GM12878 (cell line): ENCODE measurements around the gene CLDN14. TPM values are rescaled to one million over a fixed set of nuclear protein-coding genes. Genes with fewer than 3 reads are reported as not detected.

Experiments
- ATAC-seq: fragments of 200-7000 bp; cut with Tn5 transposase; 3 replicates; pipeline ENCODE4 v1.9.1; 2020; ENCODE audit warnings: mild to moderate bottlenecking, moderate library complexity
- BruUV-seq: library from RNA; stranded (reverse); fragments of 400-500 nt; replicated peaks from 2 replicates; lab custom pipeline; 2021; lab: Mats Ljungman, UMichigan
- CTCF ChIA-PET: fragments of 300-600 bp; sonication (Branson Sonifier 250); formaldehyde crosslinking; extraction: SDS; loops from one replicate; lab custom pipeline; 2021; ENCODE audit warnings: inconsistent platforms; lab: Yijun Ruan, JAX
- POLR2A ChIA-PET: fragments of 350-600 bp; formaldehyde crosslinking; extraction: SDS; loops from one replicate; lab custom pipeline; 2021; ENCODE audit warnings: inconsistent platforms; lab: Charles Lee
- RAD21 ChIA-PET: fragments of 300-600 bp; sonication (Branson Sonifier 250); formaldehyde crosslinking; loops from one replicate; lab custom pipeline; 2023; ENCODE audit warnings: antibody characterized with exemption; ENCODE audit not compliant: unreplicated experiment; lab: Charles Lee
- SMC1A ChIA-PET: fragments of 300-600 bp; sonication (Branson Sonifier 250); formaldehyde crosslinking; loops from one replicate; lab custom pipeline; 2023; ENCODE audit not compliant: unreplicated experiment, uncharacterized antibody; lab: Charles Lee
- DNase-seq: peaks from one replicate; pipeline ENCODE4 v3.0.0-alpha.2; 2011; ENCODE audit warnings: low read depth, low spot score
- FAIRE-seq: peaks from 3 replicates; lab custom pipeline; 2011; peaks lifted over from hg19 to GRCh38; lab: Jason Lieb, UNC
- H2AFZ ChIP-seq: 2 replicates; pipeline ENCODE4 v1.6.0; 2011; ENCODE audit warnings: low read depth, low read length, control low read depth; ENCODE audit not compliant: control insufficient read depth
- H3K27ac ChIP-seq: 2 replicates; pipeline ENCODE4 v1.5.1; 2011; ENCODE audit warnings: control low read depth; ENCODE audit not compliant: control insufficient read depth, insufficient read depth
- H3K27me3 ChIP-seq, 2 experiments: replicated peaks in 1 of 2; 2 replicates each; pipeline versions ENCODE4 v1.6.0 to v1.6.1; 2011; ENCODE audit warnings: low read length in 1 of 2; ENCODE audit not compliant: control insufficient read depth in 2 of 2, insufficient read depth in 2 of 2
- H3K36me3 ChIP-seq, 2 experiments: 2 replicates each; pipeline ENCODE4 v1.5.1; 2011; ENCODE audit warnings: low read length in 1 of 2; ENCODE audit not compliant: control insufficient read depth in 2 of 2, insufficient read depth in 2 of 2
- H3K4me1 ChIP-seq: 2 replicates; pipeline ENCODE4 v1.6.1; 2011; ENCODE audit warnings: mild to moderate bottlenecking, low read length, moderate library complexity, mixed read lengths; ENCODE audit not compliant: control insufficient read depth, insufficient read depth
- H3K4me2 ChIP-seq: 2 replicates; pipeline ENCODE4 v1.6.0; 2011; ENCODE audit warnings: control low read depth; ENCODE audit not compliant: control insufficient read depth, insufficient read depth
- H3K4me3 ChIP-seq: fragments of 200-600 bp; sonication (generic); 2 replicates; pipeline ENCODE4 v1.5.1; 2016
- H3K79me2 ChIP-seq: 2 replicates; pipeline ENCODE4 v1.6.0; 2011; ENCODE audit warnings: low read length; ENCODE audit not compliant: control insufficient read depth, insufficient read depth
- H3K9ac ChIP-seq: 2 replicates; pipeline ENCODE4 v1.8.0; 2011; ENCODE audit warnings: low read length, control low read depth, mixed read lengths; ENCODE audit not compliant: control insufficient read depth, insufficient read depth
- H3K9me3 ChIP-seq: replicated peaks from 3 replicates; pipeline ENCODE4 v1.5.1; 2011; ENCODE audit warnings: mild to moderate bottlenecking, low read length; ENCODE audit not compliant: control insufficient read depth, insufficient read depth
- H4K20me1 ChIP-seq: 2 replicates; pipeline ENCODE4 v1.6.0; 2011; ENCODE audit not compliant: control insufficient read depth, insufficient read depth
- CHD2 ChIP-seq: IDR thresholded peaks from 2 replicates; pipeline ENCODE4 v1.6.1; 2011; ENCODE audit warnings: low read depth, low read length, improper control_type of control experiment, borderline replicate concordance
- CUX1 ChIP-seq: IDR thresholded peaks from 2 replicates; pipeline ENCODE4 v1.6.1; 2012; ENCODE audit warnings: improper control_type of control experiment, low read depth, low read length; ENCODE audit not compliant: insufficient replicate concordance
- FOS ChIP-seq: IDR thresholded peaks from 3 replicates; pipeline ENCODE4 v1.6.1; 2011; ENCODE audit warnings: borderline replicate concordance; ENCODE audit not compliant: insufficient read length; ENCODE audit errors: extremely low read depth
- HDAC2 ChIP-seq: fragments of 200-600 bp; sonication (generic); IDR thresholded peaks from 2 replicates; pipeline ENCODE4 v1.6.1; 2017
- HDAC6 ChIP-seq: fragments of 200-600 bp; sonication (generic); IDR thresholded peaks from one replicate; pipeline ENCODE4 v1.8.0; 2017; ENCODE audit warnings: antibody characterized with exemption; ENCODE audit not compliant: unreplicated experiment
- JUNB ChIP-seq: IDR thresholded peaks from 2 replicates; pipeline ENCODE4 v1.6.1; 2016; ENCODE audit warnings: antibody characterized with exemption, mild to moderate bottlenecking
- MAX ChIP-seq: IDR thresholded peaks from 2 replicates; pipeline ENCODE4 v1.6.1; 2012; ENCODE audit warnings: low read depth, low read length, improper control_type of control experiment
- PML ChIP-seq: IDR thresholded peaks from 2 replicates; pipeline ENCODE4 v1.6.1; 2012; ENCODE audit warnings: low read length, inconsistent platforms
- YBX1 ChIP-seq: fragments of 450-650 bp; IDR thresholded peaks from 2 replicates; pipeline ENCODE4 v1.6.1; 2016; ENCODE audit warnings: antibody characterized with exemption
- WGBS: methylation state at CpG from one replicate; pipeline ENCODE4 v1.1.6; 2016; ENCODE audit warnings: low lambda C conversion rate; ENCODE audit not compliant: insufficient replicate concordance, insufficient coverage; ENCODE audit errors: missing lambda C conversion rate; 5-methylcytosine and 5-hydroxymethylcytosine counted together
- in situ Hi-C: fragments of 300-500 bp; cut with MboI; formaldehyde crosslinking; loops from 9 replicates; pipeline ENCODE4 v1.14.3; 2018; ENCODE audit warnings: mixed read lengths
- intact Hi-C: fragments of 100-400 bp; cut with micrococcal nuclease; formaldehyde crosslinking; loops from one replicate; pipeline ENCODE4 v1.14.2; 2022; ENCODE audit not compliant: unreplicated experiment
- polyA plus RNA-seq, 11 experiments: library from polyadenylated mRNA; depleted of rRNA in 4 of 11; unstranded in 6 of 11; stranded (reverse) in 5 of 11; fragments of >200 nt; fragmentation: Nextera tagmentation in 4 of 11; fragmentation: Illumina TruSeq in 1 of 11; extraction: Ambion mirVana in 4 of 11; extraction: Trizol in 1 of 11; gene quantifications; 1 replicate in 1 of 11; 2 replicates in 10 of 11; pipeline versions ENCODE4 v1.2.1 to v1.2.3, GENCODE V29; 2011 to 2016; ENCODE audit warnings: inconsistent platforms in 2 of 11, missing spikeins in 2 of 11, low read depth in 1 of 11
- total RNA-seq, 4 experiments: library from RNA; depleted of rRNA in 3 of 4; stranded (reverse); fragments of >200 nt in 3 of 4; fragmentation: Illumina TruSeq in 1 of 4; extraction: Trizol in 1 of 4; gene quantifications; 2 replicates each; pipeline versions ENCODE4 v1.2.1 to v1.2.3, GENCODE V29; 2013 to 2021

Gene CLDN14
- total and polyA plus RNA-seq, 10 of the 15 experiments (the other 5 are each of a cell fraction or from before 2014, with no cell fraction given) = 0.90 to 19.4 (median 6.6) TPM

DNA sequence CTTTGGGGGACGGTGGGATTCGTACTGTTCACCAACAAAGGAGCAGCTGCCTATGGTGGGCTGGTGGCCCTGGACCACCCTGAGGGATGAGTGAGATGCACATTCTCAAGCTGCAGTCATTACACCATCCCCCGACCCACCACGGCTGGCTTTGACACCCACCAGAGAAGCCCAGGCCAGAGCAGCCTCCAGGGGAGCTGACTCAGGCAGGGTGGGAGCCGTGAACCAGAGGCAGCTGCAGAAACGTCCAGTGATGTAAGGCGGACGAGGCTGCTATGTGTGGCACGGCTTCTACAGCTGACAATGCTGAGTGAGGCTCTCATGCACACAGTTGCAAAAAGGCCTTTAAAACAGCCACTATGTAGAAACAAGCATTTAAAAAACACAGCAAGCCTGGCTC, 54.6 kb downstream of the CLDN14 start:
- ATAC-seq = no peak
- Histone ChIP-seq H2AFZ (no peak overlapping the region), H3K4me3 (no peak overlapping the region), H4K20me1 (no peaks in the 10 kb centered on the region), H3K4me2 (no peak overlapping the region), H3K36me3 (no peaks in the 10 kb centered on the region; a peak in 1 of 4 replicates), H3K27me3 (no peaks in the 10 kb centered on the region), H3K9ac (no peak overlapping the region)
- ChIA-PET CTCF (interaction anchor here (1.2 kb wide), 1 partner anchor 77 kb away, joined by 3 read pairs; no protein-coding TSS in a partner anchor), SMC1A (interaction anchor here (1.0 to 1.7 kb wide), 2 partner anchors 183 to 205 kb away, joined by 3 to 5 read pairs; no protein-coding TSS in a partner anchor), RAD21 (interaction anchor here (0.8 to 1.3 kb wide), 2 partner anchors 38 to 46 kb away, joined by 3 read pairs; no protein-coding TSS in a partner anchor)
- WGBS = 82% methylated on average over 9 of the region's 9 CpGs
- DNase-seq = no peak
- intact Hi-C loops (loop anchor here (10.0 kb wide), 1 partner anchor 300 kb away; no protein-coding TSS in a partner anchor), in situ Hi-C loops (no loop called here)
- TF ChIP-seq FOS (no peak), CHD2 (no peak), CUX1 (no peak), PML (no peak), JUNB (no peak), HDAC6 (no peak), YBX1 (no peak), MAX (no peak), HDAC2 (no peak)
- TF ChIP-seq, all 136 proteins: peak for 0
- no TSS peak for BruUV-seq
- POLR2A ChIA-PET = no interaction called here
- no peaks in the 10 kb centered on the region for H3K79me2 ChIP-seq
- FAIRE-seq = no peak
- H3K4me1 ChIP-seq = no peaks in the 10 kb centered on the region; the same call in 1 of the 2 replicates
- no peaks in the 10 kb centered on the region for H3K9me3 ChIP-seq
- H3K27ac ChIP-seq = no peak overlapping the region
